ENCODE data around the gene SOX21. TPM values are rescaled to one million over a fixed set of nuclear protein-coding genes. Genes with fewer than 3 reads are reported as not detected.
A peak's percentile ranks its signal among the peaks of the same experiment; 100 is the strongest.

Gene SOX21
- total RNA-seq = not detected
- long read RNA-seq, donor 1 = 0 reads
- long read RNA-seq, donor 2 = 0 reads

DNA sequence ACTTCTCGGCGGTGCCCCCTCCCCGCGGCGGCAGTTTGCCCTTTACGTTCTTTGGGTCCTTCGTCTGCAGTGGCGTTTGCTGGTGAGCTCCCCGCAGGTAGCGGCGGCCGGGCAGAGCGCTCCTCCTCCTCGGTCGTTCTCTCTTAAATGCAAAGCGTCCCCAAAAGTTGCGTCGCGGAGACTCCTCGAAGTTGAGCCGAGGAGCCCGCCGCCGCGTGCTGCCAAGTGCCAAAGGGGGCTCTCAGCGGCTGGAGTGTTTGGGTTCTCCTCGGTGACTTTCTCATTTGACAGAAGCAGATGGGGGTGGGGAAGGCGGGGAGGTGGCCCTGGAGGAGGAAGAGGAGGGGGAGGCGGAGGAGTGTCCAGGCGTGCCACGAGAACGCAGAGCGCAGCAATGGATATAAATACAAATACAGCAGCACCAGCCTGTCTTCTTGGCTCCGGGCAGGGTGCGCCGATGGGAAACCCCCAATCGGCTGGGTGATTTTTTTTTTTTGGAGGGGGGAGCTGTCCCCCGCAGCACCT is at the start of gene SOX21:
SOX21 (minus strand) TSS at position 259 of the 525 bp plus-strand sequence. CDS start 496 bp downstream, outside the sequence.
- DNase-seq (peak in 1 of 3 donors; percentile 33), ATAC-seq (no peak)
- Histone ChIP-seq H3K4me3 (no peak within 1 kb of the TSS), H3K36me3 (ENCODE audit: low read depth) (no peaks in the 10 kb centered on the region), H3K4me1 (ENCODE audit: low read depth) (peaks cover 17% of the 10 kb centered on the region), H3K9me3 (no peaks in the 10 kb centered on the region)
- intact Hi-C loops (cut with DNase I, micrococcal nuclease) = no loop called here
- TF ChIP-seq, protein P1, sequence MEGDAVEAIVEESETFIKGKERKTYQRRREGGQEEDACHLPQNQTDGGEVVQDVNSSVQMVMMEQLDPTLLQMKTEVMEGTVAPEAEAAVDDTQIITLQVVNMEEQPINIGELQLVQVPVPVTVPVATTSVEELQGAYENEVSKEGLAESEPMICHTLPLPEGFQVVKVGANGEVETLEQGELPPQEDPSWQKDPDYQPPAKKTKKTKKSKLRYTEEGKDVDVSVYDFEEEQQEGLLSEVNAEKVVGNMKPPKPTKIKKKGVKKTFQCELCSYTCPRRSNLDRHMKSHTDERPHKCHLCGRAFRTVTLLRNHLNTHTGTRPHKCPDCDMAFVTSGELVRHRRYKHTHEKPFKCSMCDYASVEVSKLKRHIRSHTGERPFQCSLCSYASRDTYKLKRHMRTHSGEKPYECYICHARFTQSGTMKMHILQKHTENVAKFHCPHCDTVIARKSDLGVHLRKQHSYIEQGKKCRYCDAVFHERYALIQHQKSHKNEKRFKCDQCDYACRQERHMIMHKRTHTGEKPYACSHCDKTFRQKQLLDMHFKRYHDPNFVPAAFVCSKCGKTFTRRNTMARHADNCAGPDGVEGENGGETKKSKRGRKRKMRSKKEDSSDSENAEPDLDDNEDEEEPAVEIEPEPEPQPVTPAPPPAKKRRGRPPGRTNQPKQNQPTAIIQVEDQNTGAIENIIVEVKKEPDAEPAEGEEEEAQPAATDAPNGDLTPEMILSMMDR (IDR thresholded peaks at IDR 0.05) = no peak

DNA sequence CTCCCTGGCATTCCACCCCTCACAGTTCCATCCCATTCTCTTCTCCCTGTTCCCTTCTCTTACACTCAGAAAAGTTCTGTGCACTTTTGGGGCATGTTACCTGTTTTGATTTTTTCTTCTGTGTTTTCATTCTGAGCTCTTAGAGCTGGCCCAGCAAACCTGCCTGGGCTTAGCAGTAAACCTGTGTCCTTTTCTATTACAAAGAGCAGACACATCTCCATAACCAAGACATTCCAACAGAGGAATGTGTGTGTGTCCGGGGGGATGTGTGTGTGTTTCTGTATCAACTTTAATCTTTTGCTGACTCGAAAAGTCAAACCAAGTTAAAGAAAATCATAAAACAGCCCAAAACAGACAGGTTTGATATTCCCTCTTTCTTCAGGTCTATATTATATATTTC is 49.1 kb upstream of the SOX21 start:
- Histone ChIP-seq H3K9me3 (no peaks in the 10 kb centered on the region), H3K36me3 (ENCODE audit: low read depth) (no peaks in the 10 kb centered on the region), H3K4me3 (no peak overlapping the region), H3K4me1 (ENCODE audit: low read depth) (no peaks in the 10 kb centered on the region)
- no peak for DNase-seq
- intact Hi-C loops (cut with DNase I, micrococcal nuclease) = no loop called here
- TF ChIP-seq, protein P1 (IDR thresholded peaks at IDR 0.05) = no peak
- no peak for ATAC-seq

DNA sequence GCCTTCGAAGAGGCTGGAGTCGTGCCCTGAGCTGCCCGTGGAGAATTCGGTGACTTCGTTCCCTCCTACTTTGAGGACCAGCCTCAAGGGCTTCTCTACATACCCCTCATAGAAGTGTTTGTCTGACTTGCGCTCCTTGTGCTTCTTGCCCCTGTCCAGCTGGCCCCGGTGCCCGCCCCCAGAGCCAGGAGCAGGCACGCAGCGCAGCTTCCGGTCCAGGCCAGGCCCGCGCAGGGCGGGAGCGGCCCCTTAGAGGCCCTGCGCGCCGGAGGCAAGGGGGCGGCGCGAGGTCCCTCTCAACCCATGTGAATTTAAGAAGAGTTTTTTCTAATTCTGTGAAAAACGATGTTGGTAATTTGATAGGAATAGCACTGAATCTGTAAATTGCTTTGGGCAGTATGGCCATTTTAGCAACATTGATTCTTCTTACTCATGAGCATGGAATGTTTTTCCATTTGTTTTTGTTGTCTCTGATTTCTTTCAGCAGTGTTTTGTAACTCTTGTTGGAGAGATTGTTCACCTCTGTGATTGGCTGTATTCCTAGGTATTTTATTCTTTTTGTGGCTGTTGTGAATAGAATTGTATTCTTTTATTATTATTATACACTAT is 46.9 kb upstream of the SOX21 start:
- intact Hi-C loops (cut with DNase I, micrococcal nuclease) = no loop called here
- no peaks in the 10 kb centered on the region for H3K36me3 ChIP-seq (ENCODE audit: low read depth)
- H3K9me3 ChIP-seq = no peaks in the 10 kb centered on the region
- DNase-seq = no peak
- H3K4me3 ChIP-seq = no peak overlapping the region
- H3K4me1 ChIP-seq (ENCODE audit: low read depth) = no peaks in the 10 kb centered on the region
- no peak for ATAC-seq
- TF ChIP-seq, protein P1 (IDR thresholded peaks at IDR 0.05) = no peak

DNA sequence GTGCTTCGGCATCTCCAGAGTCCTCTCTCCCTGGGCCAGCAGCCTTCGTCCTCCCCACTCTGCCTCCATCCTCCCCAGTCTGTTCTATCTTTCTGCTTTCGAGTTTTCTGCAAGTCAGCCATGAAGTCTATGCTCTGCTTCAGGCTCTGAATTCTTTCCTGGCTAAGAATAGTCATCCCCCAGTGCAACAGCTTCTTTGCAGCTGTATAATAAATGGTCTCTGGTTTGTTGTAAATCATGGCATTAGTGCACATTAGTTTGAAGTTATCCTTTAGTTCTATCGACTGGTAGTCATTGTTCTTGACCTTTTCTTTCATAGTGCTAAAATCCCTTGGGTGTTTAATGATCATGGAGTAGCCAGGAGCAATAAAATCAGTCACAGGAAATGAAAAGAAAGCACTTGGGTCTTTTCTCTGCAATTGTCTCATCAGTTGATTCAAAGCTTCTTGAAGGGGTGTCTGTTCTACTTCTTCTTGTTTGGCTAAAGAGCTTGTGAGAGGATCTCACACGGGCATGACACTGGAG is 46.2 kb upstream of the SOX21 start:
- ATAC-seq (no peak), DNase-seq (no peak)
- no peaks in the 10 kb centered on the region for H3K9me3 ChIP-seq
- intact Hi-C loops (cut with DNase I, micrococcal nuclease) = no loop called here
- no peaks in the 10 kb centered on the region for H3K4me1 ChIP-seq (ENCODE audit: low read depth)
- TF ChIP-seq, protein P1 (IDR thresholded peaks at IDR 0.05) = no peak
- no peaks in the 10 kb centered on the region for H3K36me3 ChIP-seq (ENCODE audit: low read depth)
- H3K4me3 ChIP-seq = no peak overlapping the region

DNA sequence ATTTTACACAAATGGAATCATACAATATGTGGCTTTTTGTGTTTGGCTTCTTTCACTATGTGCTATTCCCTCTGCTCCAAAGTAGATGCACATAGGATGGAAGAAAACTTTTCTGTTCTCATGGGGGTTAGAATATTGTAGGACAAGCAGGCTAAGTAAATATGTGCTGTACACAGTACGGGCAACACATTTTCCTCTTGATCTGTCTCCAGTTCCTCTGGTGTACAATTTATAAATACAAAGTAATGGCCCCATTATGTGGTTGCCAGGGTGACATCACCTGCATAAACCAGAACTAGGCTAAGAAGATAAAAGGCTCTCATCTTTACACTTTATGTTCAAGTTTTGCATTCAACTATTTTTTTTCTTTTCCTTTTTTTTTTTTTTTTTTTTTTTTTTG is 41.0 kb upstream of the SOX21 start:
- intact Hi-C loops (cut with DNase I, micrococcal nuclease) = no loop called here
- H3K9me3 ChIP-seq = no peaks in the 10 kb centered on the region
- TF ChIP-seq, protein P1 (IDR thresholded peaks at IDR 0.05) = no peak
- no peak overlapping the region for H3K4me3 ChIP-seq
- H3K36me3 ChIP-seq (ENCODE audit: low read depth) = no peaks in the 10 kb centered on the region
- ATAC-seq (no peak), DNase-seq (no peak)
- H3K4me1 ChIP-seq (ENCODE audit: low read depth) = no peaks in the 10 kb centered on the region

Measured in mucosa of descending colon (tissue), 3 donors.